RWPE1 (cell line): Measurements from ENCODE around the gene PTPN14.
"Not testable (repeated sequence)": the region's sequence is repeated elsewhere in the genome, so short reads cannot be mapped to it uniquely, and the experiment has no call there.

Experiments used
- CTCF ChIA-PET: fragments of 350-600 bp; sonication (Branson Sonifier 250); formaldehyde crosslinking; extraction: SDS; loops from one replicate; lab custom pipeline; 2021; lab: Yijun Ruan, JAX
- POLR2A ChIA-PET: fragments of 400-600 bp; formaldehyde crosslinking; extraction: SDS; loops from one replicate; lab custom pipeline; 2020; ENCODE audit warnings: antibody characterized with exemption; ENCODE audit not compliant: low non-redundant PET; lab: Yijun Ruan, JAX
- DNase-seq: peaks from one replicate; pipeline ENCODE4 v3.0.0; 2012; ENCODE audit warnings: low spot score
- H3K27ac ChIP-seq: fragments of 450-650 bp; 2 replicates; pipeline ENCODE4 v1.5.1; 2017
- TF ChIP-seq, protein P1 (sequence below): fragments of 450-650 bp; conservative IDR thresholded peaks from 2 replicates; pipeline ENCODE4 v1.5.1; 2017; ENCODE audit warnings: low read depth, mild to moderate bottlenecking

Gene PTPN14

DNA sequence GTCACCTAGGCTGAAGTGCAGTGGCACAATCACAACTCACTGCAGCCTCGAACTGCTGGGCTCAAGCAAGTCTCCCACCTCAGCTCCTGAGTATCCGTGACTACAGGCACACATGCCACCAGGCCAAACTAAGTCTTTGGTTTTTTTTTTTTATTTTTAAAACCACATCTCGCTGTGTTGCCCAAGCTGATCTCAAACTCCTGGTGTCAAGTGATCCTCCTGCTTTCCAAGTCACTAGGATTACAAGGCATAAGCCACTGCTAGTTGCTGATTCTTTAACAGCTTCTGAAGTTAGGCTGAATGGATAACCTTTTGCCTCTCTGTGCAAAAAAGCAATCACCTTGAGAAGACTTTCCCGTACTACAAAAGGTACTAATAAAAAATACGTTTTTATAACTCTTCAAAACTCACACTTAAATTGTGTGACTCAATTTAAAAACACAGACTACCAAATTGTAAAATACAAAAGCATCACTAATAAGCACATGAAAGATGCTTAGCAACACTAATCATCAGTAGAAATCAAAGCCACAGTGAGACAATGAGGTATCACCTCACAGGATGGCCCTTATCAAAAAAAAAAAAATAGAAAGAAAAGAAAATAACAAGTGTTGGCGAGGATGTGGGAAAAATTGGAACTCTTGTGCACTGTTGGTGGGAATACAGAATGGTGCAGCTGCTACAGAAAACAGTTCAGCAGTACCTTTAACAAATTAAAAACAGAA lies 40.3 kb downstream of the PTPN14 start:
- H3K27ac ChIP-seq: no peak overlapping the region
- POLR2A ChIA-PET: no interaction called here
- TF ChIP-seq, protein P1, sequence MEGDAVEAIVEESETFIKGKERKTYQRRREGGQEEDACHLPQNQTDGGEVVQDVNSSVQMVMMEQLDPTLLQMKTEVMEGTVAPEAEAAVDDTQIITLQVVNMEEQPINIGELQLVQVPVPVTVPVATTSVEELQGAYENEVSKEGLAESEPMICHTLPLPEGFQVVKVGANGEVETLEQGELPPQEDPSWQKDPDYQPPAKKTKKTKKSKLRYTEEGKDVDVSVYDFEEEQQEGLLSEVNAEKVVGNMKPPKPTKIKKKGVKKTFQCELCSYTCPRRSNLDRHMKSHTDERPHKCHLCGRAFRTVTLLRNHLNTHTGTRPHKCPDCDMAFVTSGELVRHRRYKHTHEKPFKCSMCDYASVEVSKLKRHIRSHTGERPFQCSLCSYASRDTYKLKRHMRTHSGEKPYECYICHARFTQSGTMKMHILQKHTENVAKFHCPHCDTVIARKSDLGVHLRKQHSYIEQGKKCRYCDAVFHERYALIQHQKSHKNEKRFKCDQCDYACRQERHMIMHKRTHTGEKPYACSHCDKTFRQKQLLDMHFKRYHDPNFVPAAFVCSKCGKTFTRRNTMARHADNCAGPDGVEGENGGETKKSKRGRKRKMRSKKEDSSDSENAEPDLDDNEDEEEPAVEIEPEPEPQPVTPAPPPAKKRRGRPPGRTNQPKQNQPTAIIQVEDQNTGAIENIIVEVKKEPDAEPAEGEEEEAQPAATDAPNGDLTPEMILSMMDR: no peak
- DNase-seq: no peak
- CTCF ChIA-PET: no interaction called here

DNA sequence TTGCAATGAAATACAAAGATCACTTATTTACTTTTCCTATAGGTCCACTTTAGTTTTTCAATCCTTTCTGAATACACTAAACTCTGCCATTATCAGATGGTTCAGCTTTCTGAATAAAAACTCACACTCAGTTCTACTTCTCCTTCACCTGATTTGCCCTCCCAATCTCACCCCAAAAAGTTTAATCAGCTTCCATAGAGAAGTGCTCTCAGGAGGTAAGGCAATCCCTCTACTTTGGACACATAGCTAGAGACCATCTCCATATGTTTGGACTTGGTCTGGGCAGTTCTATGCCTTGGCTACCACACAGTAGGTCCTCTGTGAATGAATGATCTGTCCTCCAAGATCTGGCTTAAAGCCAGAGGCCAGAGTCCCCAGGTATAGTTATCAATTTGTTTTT lies 40.9 kb downstream of the PTPN14 start:
- POLR2A ChIA-PET: no interaction called here
- DNase-seq: no peak

DNA sequence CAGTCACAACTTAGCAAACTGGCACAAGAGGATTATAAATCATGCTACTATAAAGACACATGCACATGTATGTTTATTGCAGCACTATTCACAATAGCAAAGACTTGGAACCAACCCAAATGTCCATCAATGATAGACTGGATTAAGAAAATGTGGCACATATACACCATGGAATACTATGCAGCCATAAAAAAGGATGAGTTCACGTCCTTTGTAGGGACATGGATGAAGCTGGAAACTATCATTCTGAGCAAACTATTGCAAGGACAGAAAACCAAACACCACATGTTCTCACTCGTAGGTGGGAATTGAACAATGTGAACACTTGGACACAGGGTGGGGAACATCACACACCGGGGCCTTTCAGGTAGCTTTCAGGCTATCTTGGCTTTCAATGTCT lies 41.8 kb downstream of the PTPN14 start:
- H3K27ac ChIP-seq, DNase-seq, CTCF ChIA-PET, POLR2A ChIA-PET: not testable (repeated sequence)

More for the DNA sequence above, 40.9 kb downstream of the PTPN14 start:
- TF ChIP-seq, protein P1: no peak
- CTCF ChIA-PET: no interaction called here
- no peak overlapping the region for H3K27ac ChIP-seq

DNA sequence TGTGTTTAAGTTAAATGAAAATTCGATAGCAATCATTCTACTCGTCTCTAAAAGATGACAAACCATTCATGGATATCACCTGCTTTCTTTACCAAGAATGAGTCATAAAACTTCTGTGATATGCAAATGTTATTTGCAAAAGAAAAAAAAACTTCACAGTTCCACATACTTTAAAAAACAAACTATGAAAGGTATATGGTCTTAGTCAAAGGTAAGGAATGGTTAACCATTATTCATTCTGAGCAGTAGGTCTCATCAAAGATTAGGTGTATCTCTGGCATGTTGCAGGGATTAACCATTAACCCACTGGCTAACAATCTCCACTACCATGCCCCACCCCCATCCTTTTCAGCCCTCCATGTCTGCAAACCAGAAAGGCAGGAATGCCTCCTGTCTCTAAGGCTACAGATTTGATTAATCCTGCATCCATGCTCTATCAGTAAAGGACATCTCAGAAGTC lies 44.4 kb downstream of the PTPN14 start:
- H3K27ac ChIP-seq: no peak overlapping the region
- CTCF ChIA-PET: no interaction called here
- POLR2A ChIA-PET: no interaction called here
- TF ChIP-seq, protein P1: no peak
- peak; percentile 77 for DNase-seq

DNA sequence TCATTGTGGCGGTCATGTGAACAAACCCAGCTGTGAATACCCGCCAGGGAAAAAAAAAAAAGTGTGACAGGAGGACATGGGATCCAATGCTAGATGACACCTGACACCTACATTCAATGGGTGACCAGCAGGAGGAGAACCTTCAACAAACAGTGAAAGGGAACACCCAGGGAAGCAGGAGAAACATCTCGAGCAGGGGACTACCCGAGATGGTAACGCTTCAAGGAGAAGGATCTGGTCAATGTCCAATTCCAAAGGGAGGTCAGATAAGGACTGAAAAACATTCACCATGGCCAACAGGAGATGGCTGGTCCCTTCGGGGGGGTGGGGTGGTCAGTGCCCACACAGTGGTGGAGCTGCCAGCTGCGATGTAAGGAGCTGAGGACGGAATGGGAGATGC lies 46.3 kb downstream of the PTPN14 start:
- ChIA-PET CTCF (no interaction called here), POLR2A (no interaction called here)
- H3K27ac ChIP-seq: peak overlapping the region; percentile 18; the same call in 1 of the 2 replicates
- DNase-seq: no peak
- TF ChIP-seq, protein P1: no peak

DNA sequence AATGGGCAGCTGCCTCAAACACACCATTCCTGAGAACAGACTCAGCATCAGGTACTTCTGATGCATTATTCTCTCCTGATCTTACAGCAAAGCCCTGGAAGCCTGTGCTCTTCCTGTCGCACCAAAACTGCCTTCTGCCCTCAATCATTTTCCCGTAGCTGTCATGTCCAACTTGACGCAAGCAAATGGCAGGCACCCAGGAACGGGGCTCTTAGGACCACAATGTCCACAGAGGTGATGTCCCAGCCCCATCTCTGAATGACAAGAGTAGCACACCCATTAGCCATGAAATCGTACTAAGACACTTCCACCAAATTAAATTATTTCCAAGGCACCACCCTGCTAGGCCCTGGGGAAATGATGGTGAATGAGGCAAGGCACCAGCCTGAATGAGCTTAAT lies 47.1 kb downstream of the PTPN14 start:
- CTCF ChIA-PET: interaction anchor here (1.1 kb wide), 1 partner anchor 20 kb away, joined by 3 read pairs; no protein-coding TSS in a partner anchor
- H3K27ac ChIP-seq: peak overlapping the region; percentile 30; the same call in 1 of the 2 replicates
- POLR2A ChIA-PET: no interaction called here
- no peak for DNase-seq
- TF ChIP-seq, protein P1: no peak

DNA sequence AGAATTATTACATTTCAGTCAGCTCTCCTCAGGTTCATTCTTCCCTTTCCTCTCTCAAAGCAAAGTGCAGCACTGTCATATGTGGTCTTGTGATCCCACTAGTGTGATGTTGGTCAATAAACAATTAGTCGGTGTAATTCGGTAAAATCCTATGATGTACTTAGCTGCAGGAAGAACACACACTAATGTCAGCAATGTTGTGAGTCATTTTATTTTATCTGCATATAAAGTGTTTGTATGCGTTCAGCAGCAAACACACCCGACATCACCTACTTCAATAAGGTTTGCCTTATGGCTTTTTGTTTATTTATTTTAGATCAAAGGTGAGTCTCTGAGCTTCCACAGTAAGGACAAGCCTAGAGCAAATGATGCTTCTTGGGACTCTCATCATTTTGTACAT lies 47.8 kb downstream of the PTPN14 start:
- no peak for DNase-seq
- ChIA-PET POLR2A (no interaction called here), CTCF (interaction anchor here (1.1 kb wide), 1 partner anchor 20 kb away, joined by 3 read pairs; no protein-coding TSS in a partner anchor)
- TF ChIP-seq, protein P1: no peak
- no peak overlapping the region for H3K27ac ChIP-seq
